ENCODE measurements around the gene ANXA10. TPM values are rescaled to one million over a fixed set of nuclear protein-coding genes. Genes with fewer than 3 reads are reported as not detected.

Gene ANXA10
- total RNA-seq (2021) = not detected in 3 replicates
- percentile 0 among the genes with signal in this experiment for Bru-seq, nascent RNA
- long read RNA-seq, experiment 1 = 0 reads
- long read RNA-seq, experiment 2 = 0 reads
- long read RNA-seq, experiment 3 = 0 reads

- POLR2A ChIA-PET = no interaction called here
- no peak for DNase-seq (ENCODE audit: low spot score)
- CTCF ChIA-PET = no interaction called here
- peaks cover 22% of the 10 kb centered on the region for H3K9me3 Mint-ChIP-seq
- ATAC-seq = no peak
- H3K4me3 Mint-ChIP-seq = no peak within 1 kb of the TSS
- H3K4me1 Mint-ChIP-seq = no peaks in the 10 kb centered on the region
- H3K27ac Mint-ChIP-seq = no peak within 1 kb of the TSS
- no peaks in the 10 kb centered on the region for H3K27me3 Mint-ChIP-seq (ENCODE audit: low read depth)
- H3K36me3 Mint-ChIP-seq = peaks cover 8% of the 10 kb centered on the region
- TF ChIP-seq JAZF1 (CRISPR knock-in tag; IDR thresholded peaks at IDR 0.05) (no peak), ELF4 (CRISPR knock-in tag; IDR thresholded peaks at IDR 0.05; ENCODE audit: low read depth) (no peak), FOXJ3 (CRISPR knock-in tag; IDR thresholded peaks at IDR 0.05; ENCODE audit: borderline replicate concordance) (no peak), JUN (CRISPR knock-in tag; IDR thresholded peaks at IDR 0.05) (no peak), FOXK1 (CRISPR knock-in tag; IDR thresholded peaks at IDR 0.05) (no peak), NFATC4 (CRISPR knock-in tag; IDR thresholded peaks at IDR 0.05) (no peak), GRHL2 (CRISPR knock-in tag; IDR thresholded peaks at IDR 0.05; ENCODE audit: insufficient replicate concordance, severe bottlenecking) (no peak), ZNF138 (CRISPR knock-in tag; conservative IDR thresholded peaks at IDR 0.05) (no peak), SMAD3 (CRISPR knock-in tag; IDR thresholded peaks at IDR 0.05; ENCODE audit: borderline replicate concordance) (no peak), PREB (CRISPR knock-in tag; IDR thresholded peaks at IDR 0.05; ENCODE audit: borderline replicate concordance) (no peak), NR3C1 (CRISPR knock-in tag; conservative IDR thresholded peaks at IDR 0.05; ENCODE audit: low read depth) (no peak)
- TF ChIP-seq, protein P1, sequence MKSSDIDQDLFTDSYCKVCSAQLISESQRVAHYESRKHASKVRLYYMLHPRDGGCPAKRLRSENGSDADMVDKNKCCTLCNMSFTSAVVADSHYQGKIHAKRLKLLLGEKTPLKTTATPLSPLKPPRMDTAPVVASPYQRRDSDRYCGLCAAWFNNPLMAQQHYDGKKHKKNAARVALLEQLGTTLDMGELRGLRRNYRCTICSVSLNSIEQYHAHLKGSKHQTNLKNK (CRISPR knock-in tag; IDR thresholded peaks at IDR 0.05) = no peak
- TF ChIP-seq, protein P2, sequence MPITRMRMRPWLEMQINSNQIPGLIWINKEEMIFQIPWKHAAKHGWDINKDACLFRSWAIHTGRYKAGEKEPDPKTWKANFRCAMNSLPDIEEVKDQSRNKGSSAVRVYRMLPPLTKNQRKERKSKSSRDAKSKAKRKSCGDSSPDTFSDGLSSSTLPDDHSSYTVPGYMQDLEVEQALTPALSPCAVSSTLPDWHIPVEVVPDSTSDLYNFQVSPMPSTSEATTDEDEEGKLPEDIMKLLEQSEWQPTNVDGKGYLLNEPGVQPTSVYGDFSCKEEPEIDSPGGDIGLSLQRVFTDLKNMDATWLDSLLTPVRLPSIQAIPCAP (CRISPR knock-in tag; IDR thresholded peaks at IDR 0.05) = no peak
- TF ChIP-seq, protein P3, sequence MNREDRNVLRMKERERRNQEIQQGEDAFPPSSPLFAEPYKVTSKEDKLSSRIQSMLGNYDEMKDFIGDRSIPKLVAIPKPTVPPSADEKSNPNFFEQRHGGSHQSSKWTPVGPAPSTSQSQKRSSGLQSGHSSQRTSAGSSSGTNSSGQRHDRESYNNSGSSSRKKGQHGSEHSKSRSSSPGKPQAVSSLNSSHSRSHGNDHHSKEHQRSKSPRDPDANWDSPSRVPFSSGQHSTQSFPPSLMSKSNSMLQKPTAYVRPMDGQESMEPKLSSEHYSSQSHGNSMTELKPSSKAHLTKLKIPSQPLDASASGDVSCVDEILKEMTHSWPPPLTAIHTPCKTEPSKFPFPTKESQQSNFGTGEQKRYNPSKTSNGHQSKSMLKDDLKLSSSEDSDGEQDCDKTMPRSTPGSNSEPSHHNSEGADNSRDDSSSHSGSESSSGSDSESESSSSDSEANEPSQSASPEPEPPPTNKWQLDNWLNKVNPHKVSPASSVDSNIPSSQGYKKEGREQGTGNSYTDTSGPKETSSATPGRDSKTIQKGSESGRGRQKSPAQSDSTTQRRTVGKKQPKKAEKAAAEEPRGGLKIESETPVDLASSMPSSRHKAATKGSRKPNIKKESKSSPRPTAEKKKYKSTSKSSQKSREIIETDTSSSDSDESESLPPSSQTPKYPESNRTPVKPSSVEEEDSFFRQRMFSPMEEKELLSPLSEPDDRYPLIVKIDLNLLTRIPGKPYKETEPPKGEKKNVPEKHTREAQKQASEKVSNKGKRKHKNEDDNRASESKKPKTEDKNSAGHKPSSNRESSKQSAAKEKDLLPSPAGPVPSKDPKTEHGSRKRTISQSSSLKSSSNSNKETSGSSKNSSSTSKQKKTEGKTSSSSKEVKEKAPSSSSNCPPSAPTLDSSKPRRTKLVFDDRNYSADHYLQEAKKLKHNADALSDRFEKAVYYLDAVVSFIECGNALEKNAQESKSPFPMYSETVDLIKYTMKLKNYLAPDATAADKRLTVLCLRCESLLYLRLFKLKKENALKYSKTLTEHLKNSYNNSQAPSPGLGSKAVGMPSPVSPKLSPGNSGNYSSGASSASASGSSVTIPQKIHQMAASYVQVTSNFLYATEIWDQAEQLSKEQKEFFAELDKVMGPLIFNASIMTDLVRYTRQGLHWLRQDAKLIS (CRISPR knock-in tag; IDR thresholded peaks at IDR 0.05; ENCODE audit: borderline replicate concordance) = no peak
Observed at GRCh38 chr4:168092176-168092712, at the start of gene ANXA10. Gene ANXA10, plus strand, starts transcription at chr4:168092537. Its CDS starts 164 bp downstream, at chr4:168092701.

- Mint-ChIP-seq H3K4me3 (no peak overlapping the region), H3K36me3 (peaks cover 33% of the 10 kb centered on the region), H3K27ac (no peak overlapping the region), H3K4me1 (no peaks in the 10 kb centered on the region), H3K27me3 (ENCODE audit: low read depth) (no peaks in the 10 kb centered on the region; the same call in 1 of the 2 replicates), H3K9me3 (peaks cover 32% of the 10 kb centered on the region)
- ChIA-PET POLR2A (no interaction called here), CTCF (no interaction called here)
- ATAC-seq = no peak
- no peak for DNase-seq (ENCODE audit: low spot score)
- TF ChIP-seq FOXP1 (CRISPR knock-in tag; IDR thresholded peaks at IDR 0.05; ENCODE audit: borderline replicate concordance) = no peak
- TF ChIP-seq, protein P4, sequence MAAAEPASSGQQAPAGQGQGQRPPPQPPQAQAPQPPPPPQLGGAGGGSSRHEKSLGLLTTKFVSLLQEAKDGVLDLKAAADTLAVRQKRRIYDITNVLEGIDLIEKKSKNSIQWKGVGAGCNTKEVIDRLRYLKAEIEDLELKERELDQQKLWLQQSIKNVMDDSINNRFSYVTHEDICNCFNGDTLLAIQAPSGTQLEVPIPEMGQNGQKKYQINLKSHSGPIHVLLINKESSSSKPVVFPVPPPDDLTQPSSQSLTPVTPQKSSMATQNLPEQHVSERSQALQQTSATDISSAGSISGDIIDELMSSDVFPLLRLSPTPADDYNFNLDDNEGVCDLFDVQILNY (CRISPR knock-in tag; IDR thresholded peaks at IDR 0.05) = no peak
- TF ChIP-seq, protein P1 (CRISPR knock-in tag; IDR thresholded peaks at IDR 0.05) = no peak
Observed at GRCh38 chr4:168045354-168045753, 47.0 kb upstream of the ANXA10 start.

Measured in WTC11 (cell line).